GM08714 (cell line): ENCODE data around the gene ZBTB18.

Experiments used
- H3K4me3 ChIP-seq: fragments of 200-500 bp; sonication (Bioruptor generic); 2 replicates; pipeline ENCODE4 v1.5.1; 2014; ENCODE audit warnings: mild to moderate bottlenecking, low read length, inconsistent platforms
- ZNF274 ChIP-seq: IDR thresholded peaks from 2 replicates; pipeline ENCODE4 v1.6.1; 2012; ENCODE audit warnings: mild to moderate bottlenecking, low read depth, low read length

The ZBTB18 gene

DNA sequence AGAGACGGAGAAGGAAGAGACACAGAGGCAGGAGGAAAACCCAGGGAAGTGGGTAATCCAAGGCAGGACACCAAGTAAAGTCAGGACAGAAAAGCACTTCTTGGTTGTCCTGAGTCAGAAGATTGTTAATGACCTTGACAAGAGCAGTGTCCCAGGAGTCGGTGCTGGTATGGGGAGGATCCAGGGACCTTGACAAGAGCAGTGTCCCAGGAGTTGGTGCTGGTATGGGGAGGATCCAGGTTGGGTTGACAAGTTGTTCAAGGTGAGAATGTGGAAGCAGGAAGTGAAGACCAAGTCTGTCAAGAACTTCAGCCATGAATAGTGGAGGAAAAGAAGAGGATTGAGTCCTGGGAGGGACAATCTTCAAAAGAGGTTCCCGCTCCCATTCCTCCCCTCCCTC is 31.9 kb downstream of the ZBTB18 start:
- no peak for TF ChIP-seq ZNF274

DNA sequence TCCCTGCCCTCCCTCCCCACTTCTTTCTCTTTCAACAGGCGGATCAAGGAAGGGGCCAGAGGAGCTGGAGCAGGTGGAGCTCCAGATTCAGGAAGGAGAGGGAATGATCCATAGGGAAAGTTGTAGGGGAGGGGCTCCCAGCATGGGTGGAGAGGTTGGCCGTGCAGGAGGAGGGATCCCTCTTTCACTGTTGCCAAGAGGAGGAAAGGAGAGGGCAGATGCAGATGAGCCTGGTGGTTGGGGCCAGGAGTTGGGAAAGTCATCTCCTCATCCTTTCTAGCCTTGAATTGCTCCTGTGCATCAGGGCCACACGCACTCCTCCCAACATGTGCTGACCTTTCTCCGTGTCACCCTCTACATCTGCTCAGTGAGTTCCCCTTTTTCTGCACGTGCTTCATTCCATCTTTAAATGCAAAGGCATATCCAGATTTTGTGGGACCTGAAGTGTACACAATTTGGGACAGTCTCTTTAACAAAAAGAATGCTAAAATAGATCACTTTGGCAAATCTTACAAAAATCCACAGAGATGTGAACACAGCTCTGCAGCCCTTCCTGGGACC is 32.4 kb downstream of the ZBTB18 start:
- H3K4me3 ChIP-seq: no peak overlapping the region
- no peak for TF ChIP-seq ZNF274

More for the DNA sequence above, 31.9 kb downstream of the ZBTB18 start:
- H3K4me3 ChIP-seq: no peak overlapping the region

DNA sequence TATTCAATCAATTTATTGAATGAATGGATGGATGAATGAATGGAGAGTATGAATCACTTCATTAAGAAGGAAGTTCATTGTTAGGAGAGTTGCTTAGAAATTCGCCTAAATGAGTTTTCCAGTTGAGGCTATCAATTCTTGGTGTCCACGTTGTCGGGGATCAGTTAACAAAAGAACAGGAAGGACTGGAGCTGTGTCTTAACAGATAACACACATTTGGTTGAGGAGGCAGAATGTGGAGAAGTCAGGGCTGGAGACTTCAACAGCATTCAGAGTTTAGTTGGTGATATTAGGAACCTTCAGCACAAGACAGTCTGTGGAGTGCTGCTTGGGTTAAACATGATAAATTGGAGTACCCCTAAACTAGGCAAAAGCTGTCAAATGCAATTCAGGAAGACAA is 33.7 kb downstream of the ZBTB18 start:
- no peak overlapping the region for H3K4me3 ChIP-seq
- TF ChIP-seq ZNF274: no peak

DNA sequence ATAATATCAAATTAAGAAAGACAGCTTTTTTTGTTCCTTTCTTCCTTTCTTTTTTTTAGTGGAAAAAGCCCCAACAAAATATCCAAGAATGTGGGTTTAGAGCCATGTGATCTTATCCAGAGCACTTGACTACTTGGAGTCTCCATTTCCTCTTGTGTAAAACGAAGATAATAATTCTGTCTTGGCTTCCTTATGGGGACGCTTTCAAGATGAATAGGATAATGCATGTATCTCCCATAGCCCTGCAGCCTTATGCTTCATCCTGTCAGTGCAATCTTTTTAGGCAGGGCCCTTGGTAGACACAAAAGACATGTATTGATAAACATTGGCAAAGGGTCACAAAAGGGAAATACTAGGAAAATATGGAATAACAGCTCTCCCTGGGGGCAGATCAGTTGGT is 34.8 kb downstream of the ZBTB18 start:
- no peak overlapping the region for H3K4me3 ChIP-seq
- TF ChIP-seq ZNF274: no peak

DNA sequence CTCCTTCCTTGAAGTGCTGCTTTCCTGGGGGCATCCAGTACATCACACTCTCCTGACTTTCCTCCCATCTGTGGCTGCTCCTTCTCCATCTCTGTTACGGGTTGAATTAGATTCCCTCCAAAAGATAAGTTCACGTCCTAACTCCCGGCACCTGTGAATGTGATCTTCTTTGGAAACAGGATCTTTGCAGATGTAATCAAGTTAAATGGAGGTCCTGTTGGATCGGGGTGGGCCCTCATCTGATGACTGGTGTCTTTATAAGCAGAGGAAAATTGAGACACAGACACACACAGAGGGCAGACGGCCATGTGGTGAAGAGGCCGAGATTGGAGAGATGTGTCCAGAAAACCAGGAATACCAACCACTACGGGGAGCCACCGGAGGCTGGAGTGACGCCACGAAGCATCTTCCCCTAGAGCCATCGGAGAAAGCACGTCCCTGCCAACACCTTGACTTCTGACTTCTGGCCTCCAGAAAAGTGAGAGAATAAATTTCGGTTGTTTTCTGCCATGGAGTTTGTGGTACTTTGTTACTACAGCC is 36.0 kb downstream of the ZBTB18 start:
- TF ChIP-seq ZNF274: no peak
- no peak overlapping the region for H3K4me3 ChIP-seq

DNA sequence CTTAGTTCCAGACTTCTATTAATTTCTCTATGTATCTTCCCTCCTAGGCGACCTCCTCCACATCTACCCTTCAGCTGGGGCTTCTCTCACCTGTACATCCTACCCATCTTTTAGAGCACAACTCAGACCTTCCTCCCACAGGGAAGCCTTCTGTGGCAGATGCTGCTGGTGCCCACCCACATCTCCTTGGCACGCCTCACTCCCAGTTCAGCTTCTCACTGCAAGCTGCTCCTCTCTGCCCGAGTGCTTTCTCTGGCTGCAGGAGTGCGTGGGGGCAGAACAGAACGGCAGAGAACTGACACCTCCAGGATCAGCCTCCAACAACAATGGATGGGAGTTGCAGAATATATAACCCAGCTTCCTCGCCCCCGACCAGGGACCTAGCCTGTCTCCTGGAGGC is 36.5 kb downstream of the ZBTB18 start:
- H3K4me3 ChIP-seq: no peak overlapping the region
- TF ChIP-seq ZNF274: no peak

DNA sequence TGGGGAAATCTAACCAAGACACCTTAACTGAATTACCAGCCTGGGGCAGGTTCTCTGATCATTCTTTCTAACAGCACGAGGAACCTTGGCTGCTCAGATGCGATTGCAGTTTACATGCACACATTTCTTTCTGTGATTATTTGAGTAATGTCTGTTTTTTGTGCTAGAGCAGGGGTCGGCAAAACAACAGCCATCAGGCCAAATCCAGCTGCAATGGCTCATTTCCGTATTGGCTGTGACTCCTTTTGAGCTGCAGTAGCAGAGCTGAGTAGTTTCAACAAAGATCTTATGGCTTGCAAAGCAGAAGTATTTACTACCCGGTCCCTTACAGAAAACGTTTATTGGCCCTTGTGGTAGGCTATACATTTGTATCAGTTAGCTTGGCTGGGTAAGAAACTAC is 37.1 kb downstream of the ZBTB18 start:
- no peak for TF ChIP-seq ZNF274

DNA sequence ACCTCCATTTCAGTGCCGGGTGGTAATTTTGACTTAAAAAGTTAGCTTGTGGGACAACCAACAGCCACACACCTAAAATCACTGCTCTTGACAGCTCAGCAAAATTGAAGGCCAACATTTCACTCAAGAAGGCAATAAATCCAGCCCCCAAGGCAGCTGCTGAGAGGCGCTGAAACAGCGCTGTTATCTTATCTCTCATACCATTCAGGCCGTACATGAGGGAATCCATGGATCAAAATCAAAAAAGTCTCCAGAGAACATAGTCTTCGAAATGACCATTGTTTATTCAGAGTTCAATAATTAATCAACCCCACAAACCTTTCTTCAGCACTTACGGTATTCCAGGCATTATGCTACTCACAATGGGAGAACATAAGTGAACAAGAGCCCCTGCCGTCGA is 38.5 kb downstream of the ZBTB18 start:
- H3K4me3 ChIP-seq: no peak overlapping the region
- no peak for TF ChIP-seq ZNF274

More for the DNA sequence above, 37.1 kb downstream of the ZBTB18 start:
- no peak overlapping the region for H3K4me3 ChIP-seq

DNA sequence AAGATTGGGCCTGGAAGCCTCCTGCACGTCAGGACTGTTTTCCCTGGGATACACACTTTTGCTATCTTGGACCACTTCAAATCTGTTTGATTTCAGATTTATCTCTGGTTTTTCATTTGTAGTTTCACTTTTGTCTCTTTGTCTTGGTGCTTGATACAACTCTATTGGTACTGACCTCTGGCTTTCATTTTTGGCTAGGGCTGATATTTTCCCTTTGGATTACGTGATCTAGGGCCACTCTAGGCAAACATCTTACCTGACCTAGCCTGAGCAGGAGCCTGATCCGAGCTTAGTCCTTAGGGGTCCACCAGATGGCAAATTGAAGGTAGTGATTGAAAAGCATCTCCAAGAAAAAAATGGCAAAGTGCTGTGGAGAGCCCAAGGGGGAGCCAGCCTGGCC is 39.6 kb downstream of the ZBTB18 start:
- TF ChIP-seq ZNF274: no peak
- H3K4me3 ChIP-seq: no peak overlapping the region

DNA sequence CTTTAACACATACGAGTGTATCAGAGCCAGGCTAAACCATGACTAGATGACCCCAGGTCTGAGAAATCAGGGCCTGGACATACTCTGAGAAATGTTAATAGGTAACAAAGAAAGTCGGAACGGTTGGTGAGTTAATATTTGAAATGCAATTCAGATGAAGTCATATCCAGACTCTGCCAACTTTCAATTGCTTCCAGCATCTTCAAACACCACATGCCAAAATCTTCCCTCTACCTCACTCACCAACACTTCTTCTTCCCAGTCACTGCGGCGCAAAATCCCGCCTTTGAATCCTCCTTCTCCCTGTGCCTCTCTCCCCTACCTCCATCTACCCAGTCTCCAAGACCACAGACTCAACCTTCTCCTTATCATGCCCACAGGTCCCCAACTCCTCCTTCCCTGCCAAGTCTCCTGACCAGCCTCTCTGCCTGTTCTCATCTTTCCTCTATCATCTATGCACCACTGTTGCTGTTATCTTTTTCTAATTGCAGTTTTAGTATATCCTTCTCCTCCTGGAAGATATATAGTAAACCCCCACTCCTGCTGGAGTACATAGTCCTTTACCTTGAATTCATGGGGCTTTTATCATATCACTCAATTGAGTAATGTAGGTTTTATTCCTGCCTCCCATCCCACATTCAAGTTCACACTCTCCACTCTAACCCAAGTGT is 41.3 kb downstream of the ZBTB18 start:
- no peak for TF ChIP-seq ZNF274
- H3K4me3 ChIP-seq: no peak overlapping the region

DNA sequence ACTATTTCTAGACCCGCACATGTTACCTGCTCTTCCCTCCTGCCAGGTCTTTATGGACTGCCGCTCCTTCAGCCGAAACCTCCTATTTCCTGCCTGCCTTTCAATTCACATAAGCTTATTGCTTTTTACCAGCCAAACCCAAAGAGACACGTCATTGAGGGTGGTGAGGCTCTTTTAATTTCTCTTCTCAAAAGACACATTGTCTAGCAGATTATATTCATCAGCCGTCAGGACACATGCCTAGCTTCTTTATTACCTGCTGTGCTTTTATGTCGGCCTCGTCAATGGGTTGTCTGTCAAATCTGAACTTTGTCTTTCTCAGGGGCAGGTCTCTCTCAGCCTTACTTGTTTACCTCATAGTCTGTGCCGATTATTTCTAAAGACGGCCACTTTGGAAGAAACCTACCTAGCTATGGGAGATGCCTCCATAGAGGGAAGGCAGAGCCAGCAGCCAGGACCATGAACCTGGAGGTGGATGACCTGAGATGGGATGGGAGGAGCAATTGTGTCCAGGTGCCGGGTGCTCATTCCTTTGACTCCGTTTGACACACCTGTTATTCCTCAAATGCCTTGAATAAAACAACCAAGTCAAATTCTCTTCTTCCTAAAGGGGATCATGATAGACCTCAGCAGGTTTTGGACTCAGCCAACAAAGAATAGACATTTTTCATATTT is 42.0 kb downstream of the ZBTB18 start:
- no peak overlapping the region for H3K4me3 ChIP-seq
- TF ChIP-seq ZNF274: no peak

DNA sequence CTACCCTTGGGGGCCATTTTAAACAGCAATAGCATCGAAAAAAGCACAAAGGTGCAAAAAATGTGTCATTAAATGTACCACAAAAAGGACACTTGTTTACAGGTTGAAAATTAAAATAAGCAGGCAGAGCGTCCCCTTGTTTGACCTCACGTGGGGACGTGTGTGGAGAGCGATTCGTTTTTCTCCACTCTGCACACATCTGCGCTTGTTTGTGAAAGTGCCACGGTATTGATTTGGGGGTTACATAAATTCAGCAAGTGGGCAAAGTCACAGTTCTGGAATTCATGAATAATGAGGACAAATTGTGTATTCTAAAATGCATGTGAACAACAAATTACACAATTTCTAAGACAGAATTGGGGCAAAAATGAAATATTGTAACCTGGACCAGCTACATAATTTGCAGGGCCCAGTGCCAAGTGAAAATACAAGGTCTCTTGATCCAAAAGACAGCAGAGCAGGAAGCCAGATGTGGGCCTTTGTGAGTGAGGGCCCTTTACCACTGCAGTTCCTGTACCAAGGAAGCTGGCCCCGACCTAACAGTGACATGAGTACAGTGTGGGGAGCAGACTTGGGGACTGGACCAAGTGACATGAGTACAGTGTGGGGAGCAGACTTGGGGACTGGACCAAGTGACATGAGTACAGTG is 43.9 kb downstream of the ZBTB18 start:
- TF ChIP-seq ZNF274: no peak

DNA sequence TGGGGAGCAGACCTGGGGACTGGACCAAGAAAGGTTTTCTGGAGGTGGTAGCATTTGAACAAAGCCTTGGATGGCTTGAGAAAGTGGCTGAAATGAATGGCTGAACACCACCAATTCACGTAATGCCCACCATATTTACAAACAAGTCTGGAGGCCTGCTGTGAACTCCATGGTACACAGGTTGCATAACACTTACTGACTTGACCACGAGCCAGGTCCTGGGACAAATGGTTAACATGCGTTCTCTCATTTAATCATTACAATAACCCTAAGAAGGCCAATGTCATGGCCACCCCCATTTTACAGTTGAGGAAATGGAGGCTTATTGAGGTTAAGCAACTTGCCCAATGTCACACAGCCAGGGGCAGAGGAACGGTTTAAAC is 44.4 kb downstream of the ZBTB18 start:
- TF ChIP-seq ZNF274: no peak
- H3K4me3 ChIP-seq: no peak overlapping the region

More for the DNA sequence above, 43.9 kb downstream of the ZBTB18 start:
- no peak overlapping the region for H3K4me3 ChIP-seq

DNA sequence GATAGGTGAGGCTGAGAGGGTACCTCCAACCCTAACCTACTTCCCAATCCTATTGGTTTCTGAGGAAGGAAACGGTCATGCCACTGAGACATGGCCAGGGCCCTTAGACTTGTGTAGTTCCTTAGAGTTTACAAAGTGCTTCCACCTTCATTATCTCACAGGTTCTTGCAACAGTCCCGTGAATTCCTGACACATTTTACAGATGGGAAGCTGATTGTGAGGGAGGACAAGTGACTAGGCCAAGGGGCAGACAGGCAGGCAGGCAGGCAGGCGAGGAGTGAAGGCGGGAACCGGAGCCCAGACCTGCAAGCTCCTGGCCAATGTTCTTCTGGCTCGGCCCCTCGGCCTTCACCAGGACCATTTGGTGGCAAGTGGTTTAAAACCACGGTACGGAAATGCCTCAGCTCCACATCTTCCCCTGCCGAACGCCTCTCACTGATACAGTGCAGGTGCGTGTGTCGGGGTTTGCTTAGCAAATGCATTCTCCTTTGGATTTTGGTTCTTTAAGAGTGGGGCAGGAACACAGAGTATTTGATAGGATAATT is 45.1 kb downstream of the ZBTB18 start:
- no peak for TF ChIP-seq ZNF274
- H3K4me3 ChIP-seq: no peak overlapping the region
